Activated CD4-positive, CD25-positive, alpha-beta regulatory T cell (primary cell): Measurements from ENCODE around the gene PRKACG.
"Not testable (repeated sequence)": the region's sequence is repeated elsewhere in the genome, so short reads cannot be mapped to it uniquely, and the experiment has no call there.

Experiments
- DNase-seq, 4 experiments: peaks; one replicate each; lab custom pipeline; 2025; lab: John Stamatoyannopoulos, UW

Gene PRKACG

DNA sequence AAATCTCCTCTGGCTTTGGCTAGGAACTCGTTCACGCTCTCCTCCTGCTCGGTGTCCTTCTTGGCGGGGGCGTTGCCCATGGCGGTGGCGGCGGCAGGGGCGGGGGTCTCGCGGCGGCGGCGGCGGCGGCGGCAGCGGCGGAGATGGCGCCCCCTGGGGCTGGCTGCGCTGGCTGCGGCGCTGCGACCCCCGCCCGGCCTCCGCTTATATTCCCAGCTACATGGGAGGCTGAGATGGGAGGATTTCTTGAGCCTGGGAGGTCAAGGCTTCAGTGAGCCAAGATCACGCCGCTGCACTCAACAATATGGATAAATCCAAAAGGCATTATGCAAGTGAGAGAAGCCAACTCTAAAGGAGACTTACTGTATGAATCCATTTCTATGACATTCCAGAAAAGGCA, at the start of gene PRKACG:
PRKACG (minus strand) TSS at position 101 of the 400 bp plus-strand sequence; CDS start at position 80, 21 bp downstream.
- no peak for DNase-seq

DNA sequence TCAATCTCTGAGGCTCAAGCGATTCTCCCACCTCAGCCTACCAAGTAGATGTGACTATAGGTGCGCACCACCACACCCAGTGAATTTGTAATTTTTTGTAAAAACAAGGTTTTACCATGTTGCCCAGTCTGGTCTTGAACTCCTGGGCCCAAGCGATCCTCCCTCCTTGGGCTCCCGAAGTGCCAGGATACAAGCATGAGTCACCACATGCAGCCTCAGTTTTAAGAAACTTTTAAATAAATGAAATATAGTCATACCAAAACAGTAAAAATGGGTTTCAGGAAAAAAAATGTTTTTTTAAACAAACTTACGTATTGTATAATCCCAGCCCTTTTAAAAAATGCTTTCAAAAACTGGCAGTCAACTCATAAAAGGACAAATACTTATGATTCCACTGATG, 48.3 kb upstream of the PRKACG start:
- DNase-seq = no peak

DNA sequence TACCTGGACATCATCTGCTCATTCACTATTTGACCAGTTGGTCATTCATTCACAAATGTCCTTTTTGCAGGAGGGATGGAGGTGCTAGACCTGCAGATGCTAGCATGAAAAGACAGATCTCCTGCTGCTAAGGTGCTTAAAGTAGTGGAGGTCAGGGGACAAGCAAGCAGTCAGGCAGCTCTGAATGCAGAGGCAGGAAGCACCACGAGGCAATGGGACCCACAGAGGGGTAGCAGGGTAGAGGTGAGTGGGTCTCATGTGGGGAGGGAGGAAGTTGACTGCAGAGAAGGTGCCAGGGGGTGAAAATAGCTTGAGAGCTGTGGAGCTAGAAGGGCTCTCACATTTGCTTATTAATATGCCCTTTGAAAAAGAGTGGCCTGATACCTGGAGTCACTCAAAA, 46.9 kb upstream of the PRKACG start:
- no peak for DNase-seq

DNA sequence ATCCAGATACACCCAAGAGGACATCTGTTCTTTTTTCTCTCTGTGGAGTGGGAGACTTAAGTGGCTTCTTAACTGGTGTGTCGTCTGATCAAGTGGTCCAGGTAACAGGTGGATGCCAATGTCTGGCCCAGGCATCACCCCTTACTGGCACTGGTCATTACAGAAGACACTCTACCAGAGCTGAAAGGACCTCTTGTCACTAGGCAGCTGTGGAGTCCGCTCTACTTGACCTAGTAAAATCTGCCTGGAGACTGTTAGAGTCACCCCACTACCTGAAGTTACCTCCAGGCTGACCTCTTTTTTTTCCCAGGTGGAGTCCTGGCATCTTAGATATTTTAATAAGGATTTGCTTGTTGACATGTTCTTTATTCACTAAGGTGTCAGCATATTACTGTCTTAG, 44.2 kb upstream of the PRKACG start:
- DNase-seq = no peak

DNA sequence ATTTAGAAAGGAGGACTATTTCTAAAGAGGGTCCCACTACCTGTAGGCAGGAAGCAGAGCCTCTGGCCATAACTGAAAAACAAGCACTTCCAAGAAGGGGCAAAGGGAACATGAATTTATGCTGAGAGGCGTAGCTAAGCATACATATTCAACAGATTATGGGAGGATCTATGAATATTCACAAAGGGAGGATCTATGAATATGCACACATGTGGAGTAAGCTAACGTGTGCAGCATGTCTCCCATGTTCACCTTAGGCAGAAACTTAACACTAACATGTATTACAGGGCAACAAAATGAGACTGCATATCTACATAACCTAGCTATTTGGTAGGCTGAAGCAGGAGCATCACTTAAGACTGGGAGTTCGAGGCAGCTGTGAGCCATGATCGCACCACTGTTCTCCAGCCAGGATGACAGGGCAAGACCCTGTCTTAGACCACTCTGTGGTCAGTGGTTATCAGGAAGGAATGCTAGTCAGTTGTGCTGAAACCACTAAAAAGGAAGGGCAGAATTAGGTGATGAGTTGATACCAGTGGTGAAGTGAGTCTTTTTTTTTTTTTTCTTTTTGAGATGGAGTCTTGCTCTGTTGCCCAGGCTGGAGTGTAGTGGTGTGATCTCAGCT, 42.4 kb upstream of the PRKACG start:
- DNase-seq = no peak

DNA sequence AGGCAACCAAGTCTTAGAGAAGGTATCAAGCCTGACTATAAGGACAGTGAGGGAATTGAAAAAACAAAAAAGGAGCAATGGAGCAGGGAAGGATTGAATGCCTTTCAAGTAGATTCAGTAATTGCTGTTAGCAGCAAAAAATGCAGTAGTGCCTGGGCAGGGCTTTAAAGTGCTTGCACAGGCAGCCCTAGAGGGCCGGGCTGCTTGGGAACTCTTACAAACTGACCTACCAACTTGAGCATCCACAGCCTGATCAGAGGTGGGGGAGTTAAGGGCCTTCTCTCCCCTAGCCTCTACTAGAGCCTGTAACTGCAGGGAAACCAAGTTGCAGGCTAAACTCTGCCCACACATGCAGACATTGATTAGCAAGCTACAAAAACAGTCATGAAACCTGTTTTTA, 41.1 kb upstream of the PRKACG start:
- no peak for DNase-seq

DNA sequence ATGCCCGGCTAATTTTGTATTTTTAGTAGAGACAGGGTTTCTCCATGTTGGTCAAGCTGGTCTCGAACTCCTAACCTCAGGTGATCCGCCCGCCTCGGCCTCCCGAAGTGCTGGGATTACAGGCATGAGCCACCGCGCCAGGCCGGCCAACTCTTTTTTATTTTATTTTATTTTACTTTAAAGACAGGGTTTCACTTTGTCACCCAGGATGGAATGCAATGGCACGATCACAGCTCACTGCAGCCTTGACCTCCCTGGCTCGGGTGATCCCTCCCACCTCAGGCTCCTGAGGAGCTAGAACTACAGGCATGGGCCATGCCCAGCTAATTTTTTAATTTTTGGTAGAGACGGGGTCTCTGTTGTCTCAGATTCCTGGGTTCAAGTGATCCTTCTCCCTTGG, 37.0 kb upstream of the PRKACG start:
- not testable (repeated sequence) for DNase-seq

DNA sequence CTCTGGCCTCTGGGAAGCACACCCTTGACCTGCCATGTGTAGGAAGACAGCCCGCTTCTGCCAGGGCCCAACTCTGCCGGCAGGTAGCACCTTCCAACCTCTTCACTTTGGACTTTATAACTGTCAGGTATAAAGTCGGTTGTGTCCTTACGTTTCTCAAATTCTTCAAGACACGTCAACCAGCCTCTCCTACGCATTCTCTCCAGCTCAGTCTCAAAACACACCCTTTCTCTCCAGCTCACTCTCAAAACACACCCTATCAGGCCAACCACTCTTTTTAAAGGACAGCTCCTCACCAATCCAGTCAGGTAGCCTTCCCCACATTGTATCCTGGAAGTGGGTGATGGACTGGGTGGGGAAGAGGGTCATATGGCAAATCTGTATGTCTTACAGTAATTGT, 35.2 kb upstream of the PRKACG start:
- no peak for DNase-seq

DNA sequence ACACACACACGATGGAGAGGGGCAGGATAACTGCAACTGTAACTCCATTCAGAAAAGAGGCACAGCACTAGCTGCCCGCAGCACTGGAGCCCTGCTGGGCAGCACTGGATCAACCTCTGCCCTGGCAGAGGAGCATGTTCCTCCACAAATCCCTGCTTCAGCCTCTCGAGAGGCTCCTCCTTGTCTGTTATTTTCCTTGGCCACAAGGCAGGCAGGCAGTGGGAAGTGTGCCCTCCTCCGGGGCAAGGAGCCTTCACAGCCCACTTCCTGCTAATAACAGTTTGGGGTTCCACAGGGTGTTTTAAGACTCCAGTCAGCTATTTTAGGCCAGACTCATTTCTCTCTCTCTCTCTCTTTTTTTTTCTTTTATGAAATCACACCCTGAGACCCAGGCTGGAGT, 33.5 kb upstream of the PRKACG start:
- no peak for DNase-seq

DNA sequence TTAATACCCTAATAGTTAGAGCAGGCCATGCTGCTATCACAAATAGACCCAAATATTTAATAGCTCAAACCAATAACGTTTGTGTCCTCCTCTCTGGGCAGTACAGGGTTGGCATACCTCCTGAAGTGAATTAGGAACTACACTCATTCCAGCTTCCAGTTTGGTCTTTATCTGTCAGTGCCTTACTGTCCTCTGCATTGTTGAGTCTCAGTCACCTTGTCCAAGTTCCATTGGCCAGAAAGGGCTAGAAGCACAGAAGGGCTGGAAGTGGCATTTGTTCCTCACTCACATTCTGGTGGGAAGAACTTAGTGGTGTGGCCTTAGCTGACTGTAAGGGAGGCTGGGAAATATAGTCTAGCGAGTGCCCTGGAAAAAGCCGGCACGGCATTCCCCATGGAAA, 32.8 kb upstream of the PRKACG start:
- DNase-seq = no peak

DNA sequence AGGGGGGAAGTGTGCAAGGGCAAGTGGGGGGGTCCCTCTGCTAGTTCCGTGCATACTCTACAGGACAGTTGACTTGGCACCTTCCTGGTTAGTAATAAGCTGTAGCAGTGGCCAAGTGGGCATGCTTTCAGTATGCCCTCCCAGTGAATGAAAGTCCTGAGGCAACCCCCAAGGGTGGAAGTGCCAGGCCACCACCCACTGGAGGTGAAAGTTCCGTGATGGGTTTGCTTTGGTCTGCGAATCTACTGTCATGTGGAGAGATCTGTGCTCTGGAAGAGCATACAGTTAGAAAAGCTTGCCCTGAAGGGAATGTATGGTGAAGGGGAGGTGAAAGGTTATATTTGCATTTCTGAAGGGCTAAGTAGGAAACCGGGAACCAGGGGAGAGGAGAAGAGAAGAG, 31.9 kb upstream of the PRKACG start:
- DNase-seq = no peak

DNA sequence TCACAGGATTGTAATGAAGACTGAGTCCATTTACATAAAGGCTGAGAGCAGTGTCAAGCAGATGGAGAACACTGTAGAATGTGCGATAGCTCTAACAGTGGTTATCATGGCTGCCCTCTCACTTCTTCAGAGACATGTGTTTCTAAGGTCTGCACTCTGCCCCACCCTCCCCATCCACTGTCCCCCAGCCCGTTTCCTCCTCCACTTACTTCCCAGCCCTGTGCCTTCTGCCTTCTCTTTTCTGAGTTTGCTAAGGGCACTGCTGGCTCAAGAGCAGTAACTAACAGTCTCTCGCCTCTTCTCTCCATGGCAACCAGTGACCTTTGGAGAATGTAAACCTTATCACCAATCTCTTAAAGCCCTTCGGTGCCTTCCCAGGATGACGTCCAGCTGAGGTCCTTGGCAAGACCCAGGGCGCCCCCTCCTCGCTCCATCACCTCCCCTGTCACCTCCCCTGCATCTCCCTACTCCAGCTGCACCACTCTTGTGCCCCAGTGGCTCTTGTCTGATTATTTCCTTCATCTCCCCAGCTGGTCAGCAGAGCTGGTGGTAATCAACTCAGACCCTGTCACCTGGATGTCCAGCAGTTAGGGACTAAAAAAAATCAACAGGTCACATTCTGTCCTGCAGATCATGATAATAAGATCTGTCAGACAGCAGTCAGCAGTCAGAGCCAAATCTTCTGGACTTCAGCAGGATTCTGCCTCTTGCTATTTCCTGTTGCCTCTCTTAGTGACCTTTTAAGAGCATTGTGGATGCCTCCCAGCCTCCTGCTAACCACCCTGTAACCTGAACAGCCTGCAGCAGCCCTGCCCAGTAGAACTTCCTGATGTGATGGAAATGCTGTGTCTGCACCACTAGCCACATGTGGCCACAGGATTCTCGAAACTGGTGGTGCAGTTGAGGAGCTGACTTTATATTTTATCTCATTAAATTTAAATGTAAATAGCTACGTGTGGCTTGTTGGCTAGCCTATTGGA, 30.6 kb upstream of the PRKACG start:
- no peak for DNase-seq

DNA sequence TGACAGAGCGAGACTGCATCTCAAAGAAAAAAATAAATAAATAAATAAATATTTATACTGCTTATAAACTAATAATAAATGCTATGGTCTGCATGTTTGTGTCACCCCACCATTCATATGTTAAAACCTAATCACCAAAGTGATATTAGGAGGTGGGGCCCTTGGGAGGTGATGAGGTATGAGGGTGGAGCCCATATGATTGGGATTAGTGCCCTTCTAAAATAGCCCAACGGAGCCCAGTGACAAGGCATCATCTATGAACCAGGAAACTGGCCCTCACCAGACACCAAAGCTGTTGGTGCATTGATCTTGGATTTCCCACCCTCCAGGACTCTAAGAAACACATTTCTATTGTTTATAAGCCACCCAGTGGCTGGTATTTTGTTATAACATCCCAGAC, 26.7 kb upstream of the PRKACG start:
- DNase-seq = no peak

DNA sequence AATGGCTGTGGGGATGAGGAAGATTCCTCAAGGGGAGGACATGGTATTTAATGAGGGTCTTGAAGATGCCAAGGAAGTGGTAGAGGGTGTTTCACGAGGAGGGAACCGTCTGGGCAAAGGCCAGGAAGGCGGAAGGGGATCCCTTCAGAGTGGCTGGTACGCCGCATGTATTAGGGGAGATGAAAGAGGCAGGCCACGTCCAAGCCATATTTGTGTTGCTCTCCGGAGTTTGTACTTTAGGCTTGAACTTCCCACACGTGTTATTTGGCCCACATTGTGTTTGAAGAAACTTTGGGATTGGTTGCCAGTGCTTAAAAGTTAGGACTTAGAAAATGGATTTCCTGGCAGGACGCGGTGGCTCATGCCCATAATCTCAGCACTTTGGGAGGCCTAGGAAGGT, 22.9 kb upstream of the PRKACG start:
- no peak for DNase-seq

DNA sequence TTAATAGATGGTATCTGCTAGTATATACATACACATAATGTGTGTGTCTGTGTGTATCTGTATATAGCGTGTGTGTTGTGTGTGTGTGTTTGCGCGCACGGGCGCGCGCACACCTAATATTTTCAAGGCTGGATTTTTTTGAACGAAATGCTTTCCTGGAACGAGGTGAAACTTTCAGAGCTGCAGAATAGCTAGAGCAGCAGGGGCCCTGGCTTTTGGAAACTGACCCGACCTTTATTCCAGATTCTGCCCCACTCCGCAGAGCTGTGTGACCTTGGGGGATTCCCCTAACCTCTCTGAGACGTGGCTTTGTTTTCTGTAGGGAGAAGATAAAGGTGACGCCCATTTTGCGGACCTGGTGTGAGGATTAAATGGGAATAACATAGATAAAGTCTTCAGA, 22.4 kb upstream of the PRKACG start:
- DNase-seq = no peak

DNA sequence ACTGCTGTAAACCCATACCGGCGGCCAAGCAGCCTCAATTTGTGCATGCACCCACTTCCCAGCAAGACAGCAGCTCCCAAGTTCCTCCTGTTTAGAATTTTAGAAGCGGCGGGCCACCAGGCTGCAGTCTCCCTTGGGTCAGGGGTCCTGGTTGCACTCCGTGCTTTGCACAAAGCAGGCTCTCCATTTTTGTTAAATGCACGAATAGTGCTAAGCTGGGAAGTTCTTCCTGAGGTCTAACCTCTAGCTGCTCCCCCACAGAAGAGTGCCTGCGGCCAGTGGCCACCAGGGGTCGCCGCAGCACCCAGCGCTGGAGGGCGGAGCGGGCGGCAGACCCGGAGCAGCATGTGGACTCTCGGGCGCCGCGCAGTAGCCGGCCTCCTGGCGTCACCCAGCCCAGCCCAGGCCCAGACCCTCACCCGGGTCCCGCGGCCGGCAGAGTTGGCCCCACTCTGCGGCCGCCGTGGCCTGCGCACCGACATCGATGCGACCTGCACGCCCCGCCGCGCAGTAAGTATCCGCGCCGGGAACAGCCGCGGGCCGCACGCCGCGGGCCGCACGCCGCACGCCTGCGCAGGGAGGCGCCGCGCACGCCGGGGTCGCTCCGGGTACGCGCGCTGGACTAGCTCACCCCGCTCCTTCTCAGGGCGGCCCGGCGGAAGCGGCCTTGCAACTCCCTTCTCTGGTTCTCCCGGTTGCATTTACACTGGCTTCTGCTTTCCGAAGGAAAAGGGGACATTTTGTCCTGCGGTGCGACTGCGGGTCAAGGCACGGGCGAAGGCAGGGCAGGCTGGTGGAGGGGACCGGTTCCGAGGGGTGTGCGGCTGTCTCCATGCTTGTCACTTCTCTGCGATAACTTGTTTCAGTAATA, 21.8 kb upstream of the PRKACG start, which contains the start of gene FXN:
FXN (plus strand) TSS at position 315 of the 871 bp plus-strand sequence; CDS start at position 346, 31 bp downstream.
- peak; percentile 66 to 78 (median 68) for DNase-seq

DNA sequence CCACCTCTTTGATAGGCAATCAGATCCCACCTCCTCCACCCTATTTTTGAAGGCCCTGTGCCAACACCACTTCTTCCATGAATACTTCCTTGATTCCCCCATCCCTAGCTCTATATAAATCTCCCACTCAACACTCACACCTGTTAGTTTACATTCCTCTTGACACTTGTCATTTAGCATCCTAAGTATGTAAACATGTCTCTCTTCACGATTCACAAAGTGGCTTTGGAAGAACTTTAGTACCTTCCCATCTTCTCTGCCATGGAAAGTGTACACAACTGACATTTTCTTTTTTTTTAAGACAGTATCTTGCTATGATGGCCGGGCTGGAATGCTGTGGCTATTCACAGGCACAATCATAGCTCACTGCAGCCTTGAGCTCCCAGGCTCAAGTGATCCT, 20.2 kb upstream of the PRKACG start:
- DNase-seq = no peak

DNA sequence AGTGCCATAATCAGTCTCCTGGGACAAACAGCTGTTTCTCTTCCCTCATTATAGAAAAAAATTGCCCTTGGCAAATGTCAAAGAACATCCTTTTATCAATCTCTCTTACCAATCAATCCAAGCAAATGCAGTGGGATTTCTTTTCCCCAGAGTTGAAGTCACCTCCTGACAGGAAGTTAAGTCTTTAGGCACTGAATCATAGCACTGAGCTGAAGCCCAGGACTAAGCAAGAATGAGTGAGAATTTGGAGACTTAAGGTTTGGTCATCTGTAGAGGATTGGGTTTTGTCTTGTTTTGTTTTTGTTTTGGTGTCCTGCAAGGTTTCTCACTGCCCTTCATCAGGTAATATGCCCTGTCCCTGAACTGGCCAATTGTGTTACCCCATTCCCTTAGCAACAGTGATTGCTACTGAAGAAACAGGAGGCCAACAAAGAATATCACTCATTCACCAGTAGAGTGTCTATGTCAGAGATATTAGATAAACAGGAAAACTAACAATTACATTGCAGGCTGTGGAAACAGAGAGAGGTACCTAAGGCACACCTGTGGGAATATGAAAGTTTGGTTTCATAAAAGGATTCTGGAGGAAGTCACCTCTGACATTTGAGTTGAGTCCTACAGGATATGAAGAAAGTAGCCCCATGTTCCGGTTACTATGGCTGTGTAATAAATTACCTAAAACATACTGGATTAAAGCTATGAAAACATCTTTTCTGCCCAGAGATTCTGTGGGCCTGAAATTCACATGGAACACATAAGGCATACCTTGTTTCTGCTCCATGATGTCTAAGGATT, 17.1 kb upstream of the PRKACG start:
- DNase-seq = no peak

DNA sequence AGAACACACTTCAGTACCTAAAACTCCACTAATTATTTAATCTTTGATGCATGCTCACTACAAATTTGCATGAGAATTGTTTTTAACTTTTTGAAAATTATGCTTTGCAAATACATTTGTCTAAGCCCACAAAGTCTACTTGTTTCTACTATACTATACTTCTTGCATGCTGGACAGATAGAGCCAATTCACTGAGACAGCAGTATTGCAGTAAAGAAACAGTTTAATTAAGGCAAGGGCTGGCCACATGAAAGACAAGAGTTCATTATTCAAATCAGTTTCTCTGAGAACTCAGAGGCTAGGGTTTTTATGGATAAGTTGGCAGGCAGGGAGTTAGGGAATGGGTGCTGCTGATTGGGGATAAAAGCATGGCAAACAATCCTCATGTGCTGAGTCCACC, 15.6 kb upstream of the PRKACG start:
- DNase-seq = no peak

DNA sequence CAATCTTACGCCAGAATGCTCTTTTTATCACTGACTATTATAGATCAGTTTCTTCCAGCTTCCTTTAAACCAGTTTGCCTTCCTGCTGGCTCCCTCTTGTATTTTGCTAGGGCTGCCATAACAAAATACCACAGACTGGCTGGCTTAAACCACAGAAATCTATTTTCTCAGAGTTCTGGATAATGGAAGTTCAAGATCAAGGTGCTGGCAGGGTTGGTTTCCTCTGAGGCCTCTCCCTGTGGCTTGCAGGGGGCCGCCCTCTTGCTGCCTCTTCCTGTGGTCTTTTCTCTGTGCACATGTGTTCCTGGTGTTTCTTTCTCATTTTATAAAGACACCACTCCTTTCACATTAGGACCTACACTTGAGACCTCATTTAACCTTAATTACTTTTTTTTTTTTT, 14.8 kb upstream of the PRKACG start:
- DNase-seq = no peak

DNA sequence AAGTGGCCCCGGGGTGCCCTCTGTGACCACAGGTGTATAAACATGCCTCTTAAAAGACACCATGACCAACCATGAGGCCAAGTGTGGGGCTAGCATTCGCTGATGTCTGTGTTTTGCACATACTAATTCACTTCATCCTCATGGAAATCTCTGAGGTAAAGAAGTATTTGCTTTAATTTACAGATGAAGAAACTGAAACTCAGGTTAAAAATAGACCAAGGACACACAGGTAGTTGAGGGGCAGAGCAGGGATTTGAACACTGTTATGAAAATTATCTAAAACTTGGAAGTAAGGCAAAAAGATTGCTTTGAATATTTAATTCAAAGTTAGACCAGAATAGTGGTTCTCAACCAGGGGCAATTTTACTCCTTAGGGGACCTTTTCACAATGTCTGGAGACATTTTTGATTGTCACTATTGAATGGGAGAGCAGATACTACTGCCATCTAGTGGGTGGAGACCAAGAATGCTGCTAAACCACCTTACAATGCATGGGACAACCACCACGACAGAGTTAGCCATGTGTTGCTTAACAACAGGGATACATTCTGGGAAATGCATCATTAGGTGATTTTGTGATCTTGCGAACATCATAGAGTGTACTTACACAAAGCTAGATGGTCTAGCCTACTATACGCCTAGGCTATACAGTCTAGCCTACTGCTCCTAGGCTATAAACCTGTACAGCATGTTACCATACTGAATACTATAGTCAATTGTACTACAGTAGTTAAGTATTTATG, 13.6 kb upstream of the PRKACG start:
- no peak for DNase-seq
